Skeletal muscle tissue (tissue), 4 donors: ENCODE measurements around the gene LZTFL1. TPM values are rescaled to one million over a fixed set of nuclear protein-coding genes. Genes with fewer than 3 reads are reported as not detected.

ENCODE experiments used
- H3K27ac ChIP-seq: one replicate; pipeline ENCODE4 v1.7.0; 2013; ENCODE audit warnings: mild to moderate bottlenecking, low read depth, low read length, inconsistent platforms
- H3K27me3 ChIP-seq, 3 donors: one replicate each; pipeline ENCODE4 v1.7.0; 2013; ENCODE audit warnings: low read length in 3 of 3; ENCODE audit not compliant: control insufficient read depth in 3 of 3, insufficient read depth in 3 of 3
- H3K36me3 ChIP-seq, 3 donors: one replicate each; pipeline ENCODE4 v1.7.0; 2013; ENCODE audit warnings: low read length in 3 of 3; ENCODE audit not compliant: control insufficient read depth in 3 of 3, insufficient read depth in 3 of 3
- H3K4me1 ChIP-seq, 3 donors: one replicate each; pipeline ENCODE4 v1.7.0; 2013; ENCODE audit warnings: low read length in 3 of 3, mild to moderate bottlenecking in 3 of 3; ENCODE audit not compliant: control insufficient read depth in 3 of 3, insufficient read depth in 3 of 3
- H3K4me3 ChIP-seq, 3 donors: one replicate each; pipeline ENCODE4 v1.7.0; 2013; ENCODE audit warnings: low read length in 3 of 3
- H3K9ac ChIP-seq, 3 donors: one replicate each; pipeline ENCODE4 v1.7.0; 2013; ENCODE audit warnings: low read length in 3 of 3, mild to moderate bottlenecking in 3 of 3, moderate library complexity in 2 of 3, low read depth in 1 of 3
- H3K9me3 ChIP-seq, 3 donors: one replicate each; pipeline ENCODE4 v1.7.0; 2013; ENCODE audit warnings: low read length in 3 of 3; ENCODE audit not compliant: control insufficient read depth in 3 of 3
- total RNA-seq: library from RNA; depleted of rRNA; stranded (reverse); fragments of >200 nt; gene quantifications from one replicate; pipeline ENCODE4 v1.2.3, GENCODE V29; 2014
- donor health status: Osteomylitis.

The LZTFL1 gene
- total RNA-seq, 1 donor from 2014 or later = 6.8 TPM

- Histone ChIP-seq H3K27me3 (no peaks in the 10 kb centered on the region), H3K9ac (no peak overlapping the region), H3K27ac (no peak overlapping the region), H3K4me3 (no peak overlapping the region), H3K4me1 (no peaks in the 10 kb centered on the region), H3K36me3 (no peaks in the 10 kb centered on the region), H3K9me3 (no peaks in the 10 kb centered on the region)
Measured at GRCh38 chr3:45880725-45881077, 38.8 kb upstream of the LZTFL1 start.

- Histone ChIP-seq H3K36me3 (no peaks in the 10 kb centered on the region), H3K4me1 (no peaks in the 10 kb centered on the region), H3K27ac (no peak overlapping the region), H3K4me3 (no peak overlapping the region), H3K9me3 (no peaks in the 10 kb centered on the region), H3K27me3 (no peaks in the 10 kb centered on the region), H3K9ac (no peak overlapping the region)
Measured at GRCh38 chr3:45878124-45878523, 36.2 kb upstream of the LZTFL1 start.

GRCh38 chr3:45874677-45875346, 32.9 kb upstream of the LZTFL1 start:
- Histone ChIP-seq H3K4me1 (no peaks in the 10 kb centered on the region), H3K4me3 (no peak overlapping the region), H3K36me3 (no peaks in the 10 kb centered on the region), H3K27me3 (no peaks in the 10 kb centered on the region), H3K27ac (no peak overlapping the region), H3K9me3 (no peaks in the 10 kb centered on the region), H3K9ac (no peak overlapping the region)

GRCh38 chr3:45873638-45874037, 31.7 kb upstream of the LZTFL1 start:
- H3K9me3 ChIP-seq = no peaks in the 10 kb centered on the region
- no peaks in the 10 kb centered on the region for H3K4me1 ChIP-seq
- no peak overlapping the region for H3K4me3 ChIP-seq
- H3K9ac ChIP-seq = no peak overlapping the region
- H3K27me3 ChIP-seq = no peaks in the 10 kb centered on the region
- no peaks in the 10 kb centered on the region for H3K36me3 ChIP-seq
- no peak overlapping the region for H3K27ac ChIP-seq

- no peak overlapping the region for H3K27ac ChIP-seq
- H3K27me3 ChIP-seq = no peaks in the 10 kb centered on the region
- H3K9ac ChIP-seq = no peak overlapping the region
Measured at GRCh38 chr3:45873036-45873435, 31.1 kb upstream of the LZTFL1 start.

GRCh38 chr3:45872569-45872968, 30.6 kb upstream of the LZTFL1 start:
- Histone ChIP-seq H3K4me3 (no peak overlapping the region), H3K4me1 (no peaks in the 10 kb centered on the region), H3K27me3 (no peaks in the 10 kb centered on the region), H3K9me3 (no peaks in the 10 kb centered on the region), H3K9ac (no peak overlapping the region), H3K27ac (no peak overlapping the region), H3K36me3 (no peaks in the 10 kb centered on the region)

More at GRCh38 chr3:45873036-45873435, 31.1 kb upstream of the LZTFL1 start:
- no peaks in the 10 kb centered on the region for H3K4me1 ChIP-seq
- H3K9me3 ChIP-seq = no peaks in the 10 kb centered on the region
- H3K4me3 ChIP-seq = no peak overlapping the region
- H3K36me3 ChIP-seq = no peaks in the 10 kb centered on the region

- no peaks in the 10 kb centered on the region for H3K36me3 ChIP-seq
- no peaks in the 10 kb centered on the region for H3K27me3 ChIP-seq
- no peaks in the 10 kb centered on the region for H3K9me3 ChIP-seq
- no peak overlapping the region for H3K27ac ChIP-seq
- no peak overlapping the region for H3K9ac ChIP-seq
- no peak overlapping the region for H3K4me3 ChIP-seq
- H3K4me1 ChIP-seq = no peaks in the 10 kb centered on the region
Measured at GRCh38 chr3:45871780-45872179, 29.9 kb upstream of the LZTFL1 start.

GRCh38 chr3:45870099-45870498, 28.2 kb upstream of the LZTFL1 start:
- no peaks in the 10 kb centered on the region for H3K36me3 ChIP-seq
- H3K4me3 ChIP-seq = no peak overlapping the region
- no peak overlapping the region for H3K9ac ChIP-seq
- no peaks in the 10 kb centered on the region for H3K27me3 ChIP-seq
- H3K27ac ChIP-seq = no peak overlapping the region
- no peaks in the 10 kb centered on the region for H3K9me3 ChIP-seq
- H3K4me1 ChIP-seq = no peaks in the 10 kb centered on the region

- H3K27me3 ChIP-seq = no peaks in the 10 kb centered on the region
- H3K27ac ChIP-seq = no peak overlapping the region
- H3K9me3 ChIP-seq = no peaks in the 10 kb centered on the region
- H3K4me3 ChIP-seq = no peak overlapping the region
- no peak overlapping the region for H3K9ac ChIP-seq
- H3K4me1 ChIP-seq = no peaks in the 10 kb centered on the region
- H3K36me3 ChIP-seq = no peaks in the 10 kb centered on the region
Measured at GRCh38 chr3:45869638-45870037, 27.7 kb upstream of the LZTFL1 start.

GRCh38 chr3:45868650-45869049, 26.7 kb upstream of the LZTFL1 start:
- Histone ChIP-seq H3K9ac (no peak overlapping the region), H3K9me3 (no peaks in the 10 kb centered on the region), H3K27me3 (no peaks in the 10 kb centered on the region)

More at GRCh38 chr3:45868650-45869049, 26.7 kb upstream of the LZTFL1 start:
- no peak overlapping the region for H3K27ac ChIP-seq
- peaks cover 0 to 1% (median 0%) of the 10 kb centered on the region in 3 donors for H3K36me3 ChIP-seq
- no peak overlapping the region for H3K4me3 ChIP-seq
- no peaks in the 10 kb centered on the region for H3K4me1 ChIP-seq
